CD4-positive, CD25-positive, alpha-beta regulatory T cell (primary cell): ENCODE measurements around the gene SCRN3. TPM values are rescaled to one million over a fixed set of nuclear protein-coding genes. Genes with fewer than 3 reads are reported as not detected.
"Not testable (repeated sequence)": the region's sequence is repeated elsewhere in the genome, so short reads cannot be mapped to it uniquely, and the experiment has no call there.

Experiments
- ATAC-seq, 2 donors: fragments of 150-1000 bp; cut with Tn5 transposase; one replicate each; pipeline ENCODE4 v1.10.0; 2021; ENCODE audit warnings: low read depth in 2 of 2, moderate number of reproducible peaks in 2 of 2, moderate library complexity in 1 of 2
- DNase-seq, 3 donors: peaks; one replicate each; pipeline versions ENCODE4 v3.0.0 to v3.0.0-alpha.2; 2012 to 2022; ENCODE audit warnings: mixed read lengths in 1 of 3
- H3K27ac ChIP-seq: one replicate; pipeline ENCODE4 v1.7.0; 2013; ENCODE audit warnings: mild to moderate bottlenecking, low read length; ENCODE audit not compliant: insufficient read depth, poor library complexity, severe bottlenecking
- H3K27me3 ChIP-seq: one replicate; pipeline ENCODE4 v1.7.0; 2013; ENCODE audit warnings: low read length; ENCODE audit not compliant: control insufficient read depth, insufficient read depth
- H3K36me3 ChIP-seq: one replicate; pipeline ENCODE4 v1.7.0; 2013; ENCODE audit warnings: mild to moderate bottlenecking, low read length, moderate library complexity; ENCODE audit not compliant: control insufficient read depth, insufficient read depth
- H3K4me1 ChIP-seq: 2 replicates; pipeline ENCODE4 v1.7.0; 2013; ENCODE audit warnings: mild to moderate bottlenecking, low read length; ENCODE audit not compliant: insufficient read depth, control insufficient read depth, poor library complexity, severe bottlenecking
- H3K4me3 ChIP-seq: one replicate; pipeline ENCODE4 v1.7.0; 2013; ENCODE audit warnings: low read depth, mild to moderate bottlenecking, low read length, moderate library complexity
- H3K9me3 ChIP-seq, 2 experiments: 1 replicate in 1 of 2; 2 replicates in 1 of 2; pipeline ENCODE4 v1.7.0; 2013; ENCODE audit warnings: low read length in 2 of 2, mild to moderate bottlenecking in 1 of 2, moderate library complexity in 1 of 2; ENCODE audit not compliant: control insufficient read depth in 2 of 2
- H3K27ac Mint-ChIP-seq, 3 donors: one replicate each; pipeline ENCODE4 v1.8.0; 2020 to 2022; ENCODE audit warnings: mild to moderate bottlenecking in 3 of 3, mixed read lengths in 3 of 3, moderate library complexity in 2 of 3
- H3K27me3 Mint-ChIP-seq: one replicate; pipeline ENCODE4 v1.8.0; 2022; ENCODE audit warnings: mild to moderate bottlenecking, mixed read lengths
- H3K36me3 Mint-ChIP-seq: one replicate; pipeline ENCODE4 v1.8.0; 2020; ENCODE audit warnings: mixed read lengths
- H3K4me1 Mint-ChIP-seq, 4 donors: one replicate each; pipeline ENCODE4 v1.8.0; 2020 to 2022; ENCODE audit warnings: mixed read lengths in 4 of 4, mild to moderate bottlenecking in 1 of 4
- H3K4me3 Mint-ChIP-seq, 4 donors: one replicate each; pipeline ENCODE4 v1.8.0; 2020 to 2022; ENCODE audit warnings: mild to moderate bottlenecking in 4 of 4, mixed read lengths in 4 of 4, moderate library complexity in 3 of 4
- H3K9me3 Mint-ChIP-seq, 7 donors: one replicate each; pipeline ENCODE4 v1.8.0; 2020 to 2022; ENCODE audit warnings: mixed read lengths in 7 of 7, mild to moderate bottlenecking in 3 of 7, moderate library complexity in 2 of 7
- polyA plus RNA-seq, 4 donors: library from polyadenylated mRNA; unstranded; fragments of 300-500 nt; fragmentation: Illumina TruSeq; gene quantifications; one replicate each; pipeline ENCODE4 v1.2.3, GENCODE V29; 2021
- total RNA-seq: library from RNA; stranded (reverse); gene quantifications from one replicate; pipeline ENCODE4 v1.2.3, GENCODE V29; 2022

The SCRN3 gene
- total and polyA plus RNA-seq, 5 donors from 2014 or later: 10.0 to 12.8 (median 11.5) TPM

GRCh38 chr2:174363492-174364225, 31.9 kb upstream of the SCRN3 start:
- peaks cover 67% of the 10 kb centered on the region for H3K36me3 Mint-ChIP-seq
- H3K27ac ChIP-seq, H3K27me3 ChIP-seq, H3K4me3 Mint-ChIP-seq, ATAC-seq, H3K4me3 ChIP-seq, DNase-seq, H3K27me3 Mint-ChIP-seq, H3K4me1 ChIP-seq, H3K27ac Mint-ChIP-seq: not testable (repeated sequence)
- peaks cover 0 to 12% (median 5%) of the 10 kb centered on the region in 7 donors for H3K9me3 Mint-ChIP-seq
- H3K4me1 Mint-ChIP-seq: peaks cover 0 to 18% (median 4%) of the 10 kb centered on the region in 4 donors
- Histone ChIP-seq H3K9me3 (peaks cover 0 to 10% of the 10 kb centered on the region in 2 experiments), H3K36me3 (peaks cover 48% of the 10 kb centered on the region)

- H3K9me3 ChIP-seq: peaks cover 0 to 10% of the 10 kb centered on the region in 2 experiments
- DNase-seq (no peak), ATAC-seq (no peak)
- Mint-ChIP-seq H3K27ac (no peak overlapping the region), H3K4me1 (peaks cover 0 to 24% (median 6%) of the 10 kb centered on the region in 4 donors), H3K27me3 (no peaks in the 10 kb centered on the region), H3K4me3 (no peak overlapping the region), H3K9me3 (peaks cover 0 to 11% (median 5%) of the 10 kb centered on the region in 7 donors), H3K36me3 (peaks cover 65% of the 10 kb centered on the region)
- peaks cover 57% of the 10 kb centered on the region for H3K36me3 ChIP-seq
- no peak overlapping the region for H3K27ac ChIP-seq
- H3K27me3 ChIP-seq: no peaks in the 10 kb centered on the region
- no peaks in the 10 kb centered on the region for H3K4me1 ChIP-seq
- H3K4me3 ChIP-seq: no peak overlapping the region
These were observed 30.9 kb upstream of the SCRN3 start for GRCh38 chr2:174364628-174365027.

GRCh38 chr2:174365571-174365970, 30.0 kb upstream of the SCRN3 start:
- Histone ChIP-seq H3K9me3 (peaks cover 0 to 10% of the 10 kb centered on the region in 2 experiments), H3K36me3 (peaks cover 66% of the 10 kb centered on the region), H3K4me3 (no peak overlapping the region), H3K27ac (no peak overlapping the region), H3K27me3 (no peaks in the 10 kb centered on the region), H3K4me1 (no peaks in the 10 kb centered on the region)
- no peak for ATAC-seq
- Mint-ChIP-seq H3K27me3 (no peaks in the 10 kb centered on the region), H3K4me3 (no peak overlapping the region), H3K27ac (no peak overlapping the region), H3K36me3 (peaks cover 71% of the 10 kb centered on the region), H3K4me1 (peaks cover 0 to 25% (median 7%) of the 10 kb centered on the region in 4 donors), H3K9me3 (peaks cover 0 to 11% (median 3%) of the 10 kb centered on the region in 7 donors)
- no peak for DNase-seq

- H3K27me3 Mint-ChIP-seq: no peaks in the 10 kb centered on the region
- H3K9me3 Mint-ChIP-seq: peaks cover 0 to 10% (median 3%) of the 10 kb centered on the region in 7 donors
- H3K36me3 Mint-ChIP-seq: peaks cover 68% of the 10 kb centered on the region
- Histone ChIP-seq H3K4me1 (no peaks in the 10 kb centered on the region), H3K36me3 (peaks cover 71% of the 10 kb centered on the region), H3K4me3 (no peak overlapping the region), H3K27me3 (no peaks in the 10 kb centered on the region), H3K9me3 (peaks cover 0 to 10% of the 10 kb centered on the region in 2 experiments), H3K27ac (no peak overlapping the region)
- ATAC-seq: no peak
- no peak overlapping the region for H3K27ac Mint-ChIP-seq
- H3K4me1 Mint-ChIP-seq: peaks cover 0 to 31% (median 6%) of the 10 kb centered on the region in 4 donors
- no peak overlapping the region for H3K4me3 Mint-ChIP-seq
- DNase-seq: no peak
These were observed 26.8 kb upstream of the SCRN3 start for GRCh38 chr2:174368691-174369090.

GRCh38 chr2:174376967-174377366, 18.6 kb upstream of the SCRN3 start:
- no peak overlapping the region for H3K4me3 ChIP-seq
- H3K36me3 ChIP-seq: peaks cover 88% of the 10 kb centered on the region
- H3K27me3 ChIP-seq: no peaks in the 10 kb centered on the region
- no peak overlapping the region for H3K4me3 Mint-ChIP-seq
- no peaks in the 10 kb centered on the region for H3K27me3 Mint-ChIP-seq
- H3K4me1 Mint-ChIP-seq: peaks cover 0 to 9% (median 4%) of the 10 kb centered on the region in 4 donors
- H3K4me1 ChIP-seq: no peaks in the 10 kb centered on the region
- H3K36me3 Mint-ChIP-seq: peaks cover 32% of the 10 kb centered on the region
- H3K27ac ChIP-seq: no peak overlapping the region
- H3K9me3 ChIP-seq: no peaks in the 10 kb centered on the region
- H3K9me3 Mint-ChIP-seq: no peaks in the 10 kb centered on the region
- H3K27ac Mint-ChIP-seq: no peak overlapping the region
- ATAC-seq (no peak), DNase-seq (no peak)

GRCh38 chr2:174383796-174384195, 11.7 kb upstream of the SCRN3 start:
- Histone ChIP-seq H3K27ac (no peak overlapping the region), H3K4me3 (no peak overlapping the region), H3K4me1 (no peaks in the 10 kb centered on the region), H3K36me3 (peaks cover 81% of the 10 kb centered on the region), H3K27me3 (no peaks in the 10 kb centered on the region), H3K9me3 (no peaks in the 10 kb centered on the region)
- no peak for DNase-seq
- H3K4me1 Mint-ChIP-seq: peaks cover 10 to 23% (median 14%) of the 10 kb centered on the region in 4 donors
- H3K27ac Mint-ChIP-seq: no peak overlapping the region
- H3K4me3 Mint-ChIP-seq: peak overlapping the region in 1 of 4 donors; percentile 43
- peaks cover 37% of the 10 kb centered on the region for H3K36me3 Mint-ChIP-seq
- ATAC-seq: no peak
- H3K27me3 Mint-ChIP-seq: no peaks in the 10 kb centered on the region
- no peaks in the 10 kb centered on the region for H3K9me3 Mint-ChIP-seq

- no peaks in the 10 kb centered on the region for H3K27me3 Mint-ChIP-seq
- Histone ChIP-seq H3K27me3 (no peaks in the 10 kb centered on the region), H3K27ac (no peak overlapping the region), H3K9me3 (no peaks in the 10 kb centered on the region), H3K36me3 (peaks cover 75% of the 10 kb centered on the region), H3K4me3 (no peak overlapping the region), H3K4me1 (no peaks in the 10 kb centered on the region)
- peaks cover 45% of the 10 kb centered on the region for H3K36me3 Mint-ChIP-seq
- H3K27ac Mint-ChIP-seq: no peak overlapping the region
- ATAC-seq (no peak), DNase-seq (no peak)
- no peak overlapping the region for H3K4me3 Mint-ChIP-seq
- no peaks in the 10 kb centered on the region for H3K9me3 Mint-ChIP-seq
- H3K4me1 Mint-ChIP-seq: peaks cover 12 to 35% (median 22%) of the 10 kb centered on the region in 4 donors
These were observed 10.3 kb upstream of the SCRN3 start for GRCh38 chr2:174385201-174385600.

GRCh38 chr2:174388706-174389105, 6.8 kb upstream of the SCRN3 start:
- H3K9me3 Mint-ChIP-seq, H3K4me3 ChIP-seq, DNase-seq, H3K27me3 ChIP-seq, H3K27me3 Mint-ChIP-seq, H3K4me1 ChIP-seq, H3K27ac ChIP-seq, H3K9me3 ChIP-seq, ATAC-seq, H3K4me3 Mint-ChIP-seq: not testable (repeated sequence)
- Mint-ChIP-seq H3K36me3 (peaks cover 56% of the 10 kb centered on the region), H3K4me1 (peaks cover 20 to 58% (median 42%) of the 10 kb centered on the region in 4 donors), H3K27ac (peak overlapping the region in 1 of 3 donors; percentile 21)
- peaks cover 52% of the 10 kb centered on the region for H3K36me3 ChIP-seq
